Measurements from ENCODE around the gene PRMT5.

The PRMT5 gene

GRCh38 chr14:22896356-22896755 lies 32.8 kb downstream of the PRMT5 start:
- DNase-seq = no peak

GRCh38 chr14:22895402-22895801 lies 33.8 kb downstream of the PRMT5 start:
- DNase-seq = no peak

GRCh38 chr14:22893706-22894105 lies 35.5 kb downstream of the PRMT5 start:
- no peak for DNase-seq

GRCh38 chr14:22892488-22892887 lies 36.7 kb downstream of the PRMT5 start:
- no peak for DNase-seq

- DNase-seq = no peak
Measured at GRCh38 chr14:22890416-22890815, 38.8 kb downstream of the PRMT5 start.

- peak; percentile 42 for DNase-seq
Measured at GRCh38 chr14:22888662-22889061, 40.5 kb downstream of the PRMT5 start.

GRCh38 chr14:22887990-22888378 lies 41.2 kb downstream of the PRMT5 start:
- no peak for DNase-seq

- DNase-seq = peak; percentile 89
Measured at GRCh38 chr14:22887260-22887989, 41.8 kb downstream of the PRMT5 start.

GRCh38 chr14:22886500-22887259 lies 42.5 kb downstream of the PRMT5 start:
- peak; percentile 80 for DNase-seq

- no peak for DNase-seq
Measured at GRCh38 chr14:22885975-22886374, 43.2 kb downstream of the PRMT5 start.

GRCh38 chr14:22884738-22885523 lies 44.2 kb downstream of the PRMT5 start:
- DNase-seq = no peak

- no peak for DNase-seq
Measured at GRCh38 chr14:22884076-22884737, 45.0 kb downstream of the PRMT5 start.

GRCh38 chr14:22883173-22883976 lies 45.8 kb downstream of the PRMT5 start, which contains the start of gene REM2:
Gene REM2, plus strand, starts transcription at chr14:22883222. Its CDS starts 66 bp downstream, at chr14:22883288.
- no peak for DNase-seq

GRCh38 chr14:22882529-22883172 lies 46.5 kb downstream of the PRMT5 start:
- DNase-seq = no peak

- DNase-seq = no peak
Measured at GRCh38 chr14:22882064-22882463, 47.1 kb downstream of the PRMT5 start.

GRCh38 chr14:22878271-22879246 lies 50.6 kb downstream of the PRMT5 start:
- no peak for DNase-seq

GRCh38 chr14:22877000-22877501 lies 52.1 kb downstream of the PRMT5 start:
- DNase-seq = no peak

GRCh38 chr14:22875748-22876319 lies 53.3 kb downstream of the PRMT5 start:
- DNase-seq = no peak

GRCh38 chr14:22875003-22875747 lies 54.0 kb downstream of the PRMT5 start:
- no peak for DNase-seq
